Measurements from ENCODE around the gene TTC28.

The TTC28 gene

DNA sequence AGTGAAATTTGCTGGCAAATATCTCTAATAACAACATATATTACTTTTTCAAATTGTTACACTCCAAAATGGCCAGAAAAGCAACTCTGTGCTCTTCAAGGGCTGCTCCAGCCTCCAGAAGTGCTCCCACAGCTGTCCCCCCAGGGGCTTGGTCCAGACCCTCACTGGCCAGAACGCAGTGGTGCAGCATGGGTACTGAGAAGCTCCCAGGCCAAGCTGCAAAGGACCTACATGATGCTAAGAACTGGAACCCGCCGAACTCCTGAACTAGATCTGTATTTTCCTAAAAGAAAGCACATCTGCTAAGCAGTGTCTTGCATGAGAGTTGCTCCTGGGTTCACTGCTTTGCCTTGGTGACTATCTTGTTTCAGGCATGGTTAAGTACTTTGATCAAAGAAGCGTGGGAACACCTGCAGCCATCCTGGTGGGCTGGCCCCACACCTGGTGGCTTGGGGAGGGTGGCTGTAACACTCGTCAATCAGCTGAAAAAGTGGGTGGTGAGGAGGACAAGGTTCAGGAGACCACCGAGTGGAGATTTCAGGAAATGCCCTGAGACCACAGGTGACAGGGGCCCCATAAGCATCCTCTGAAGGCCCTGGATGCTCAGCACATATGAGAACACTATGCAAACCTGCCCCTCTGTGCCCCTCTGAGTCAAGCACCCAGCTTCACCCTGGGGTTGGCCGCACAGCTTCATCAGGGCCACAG lies 687.9 kb downstream of the TTC28 start:
- TF ChIP-seq ZNF274 (IDR thresholded peaks at IDR 0.05; ENCODE audit: low read depth, low read length): no peak

DNA sequence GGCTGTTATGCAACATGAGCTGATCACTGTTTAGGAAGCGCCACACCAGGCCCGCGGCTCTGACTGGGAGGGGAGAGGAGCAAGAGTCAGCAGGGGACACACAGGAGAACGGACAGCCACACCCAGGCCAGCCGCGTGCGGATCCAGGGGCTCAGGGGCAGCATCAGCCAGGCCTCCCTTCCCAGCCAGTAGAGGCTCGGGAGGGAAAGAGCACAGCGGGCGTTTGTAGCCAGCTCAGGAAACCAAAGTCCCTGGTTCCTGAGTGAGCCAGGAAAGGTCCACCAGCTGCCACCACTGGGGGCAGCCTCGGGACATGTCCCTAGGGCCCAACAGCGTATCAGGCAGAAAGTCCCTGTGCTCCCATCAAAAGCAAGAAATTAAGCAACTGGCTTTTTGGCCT lies 688.8 kb downstream of the TTC28 start:
- no peak overlapping the region for H3K4me3 ChIP-seq (ENCODE audit: low read length)
- no peak for TF ChIP-seq ZNF274 (IDR thresholded peaks at IDR 0.05; ENCODE audit: low read depth, low read length)

More for the DNA sequence above, 687.9 kb downstream of the TTC28 start:
- H3K4me3 ChIP-seq (ENCODE audit: low read length): no peak overlapping the region

DNA sequence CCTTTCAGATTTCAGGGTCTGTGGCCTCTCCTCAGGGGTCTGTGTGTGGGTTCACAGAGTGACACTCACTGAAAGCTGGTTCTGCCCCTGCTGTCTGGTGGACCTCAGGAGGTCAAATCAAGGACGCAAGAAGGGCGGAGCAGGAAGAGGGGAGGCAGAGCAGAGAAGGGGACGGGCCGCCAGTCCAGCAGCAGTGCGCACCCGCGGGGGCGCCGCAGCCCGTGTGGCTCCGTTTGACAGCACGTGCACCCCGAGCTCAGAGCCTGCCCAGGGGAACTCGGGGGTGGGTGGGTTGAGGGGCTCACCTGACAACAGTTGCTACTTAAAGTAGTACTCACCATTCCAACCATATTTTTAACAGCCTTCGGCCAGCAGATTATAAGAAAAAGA lies 689.2 kb downstream of the TTC28 start:
- no peak overlapping the region for H3K4me3 ChIP-seq (ENCODE audit: low read length)
- TF ChIP-seq ZNF274 (IDR thresholded peaks at IDR 0.05; ENCODE audit: low read depth, low read length): no peak

DNA sequence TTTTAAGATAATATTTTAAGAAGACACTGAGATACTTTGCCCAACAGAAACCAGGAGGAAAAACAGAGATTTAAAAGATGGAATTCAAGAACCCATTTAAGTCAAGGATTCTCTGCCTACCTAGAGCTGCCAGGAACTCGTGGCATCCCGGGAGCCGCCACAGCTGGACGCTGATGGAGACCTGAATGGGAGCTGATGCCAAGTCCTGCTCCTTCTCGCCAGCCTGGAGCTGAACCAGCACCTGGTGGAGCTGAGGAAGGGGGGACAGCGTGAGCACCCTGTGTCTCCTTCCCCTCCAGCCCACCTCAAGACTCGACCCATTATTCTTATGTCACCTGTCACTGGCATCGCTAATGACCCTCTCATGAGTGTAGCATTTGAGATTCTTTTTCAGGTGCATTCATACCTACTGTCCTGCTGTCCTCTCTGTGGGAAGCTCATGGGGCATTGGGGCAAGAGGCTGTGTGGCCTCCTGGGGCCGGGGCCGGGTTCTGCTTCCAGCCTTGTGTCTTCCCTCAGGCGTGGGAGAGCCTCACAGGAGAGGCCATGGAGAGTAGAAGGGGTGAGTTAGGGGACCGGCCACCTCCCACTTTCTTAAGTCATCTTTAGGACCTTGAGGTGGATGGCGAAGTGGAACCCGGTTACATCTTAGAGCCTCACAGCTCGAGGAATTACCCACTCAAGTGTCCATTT lies 689.7 kb downstream of the TTC28 start:
- no peak for TF ChIP-seq ZNF274 (IDR thresholded peaks at IDR 0.05; ENCODE audit: low read depth, low read length)
- H3K4me3 ChIP-seq (ENCODE audit: low read length): no peak overlapping the region

DNA sequence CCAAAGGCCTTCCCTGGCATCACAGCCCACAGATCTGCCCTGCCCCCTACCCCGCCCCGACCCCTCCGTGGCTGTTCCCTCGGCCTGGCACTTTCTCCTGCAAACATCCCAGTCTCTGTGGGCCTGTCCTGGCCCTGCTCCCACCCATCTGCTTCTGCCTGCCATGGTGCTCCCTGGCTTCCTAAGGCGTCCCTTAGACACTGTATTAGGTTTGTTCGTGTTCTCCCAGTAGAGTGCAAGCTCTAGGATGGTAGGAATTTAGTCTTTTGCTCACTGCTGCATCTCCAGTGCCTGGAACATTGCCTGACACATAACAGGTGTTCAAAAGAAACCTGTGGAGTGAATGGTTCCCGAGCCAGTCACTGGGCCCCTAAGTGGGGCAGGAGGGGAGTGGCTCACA lies 690.9 kb downstream of the TTC28 start:
- TF ChIP-seq ZNF274 (IDR thresholded peaks at IDR 0.05; ENCODE audit: low read depth, low read length): no peak
- H3K4me3 ChIP-seq (ENCODE audit: low read length): no peak overlapping the region

DNA sequence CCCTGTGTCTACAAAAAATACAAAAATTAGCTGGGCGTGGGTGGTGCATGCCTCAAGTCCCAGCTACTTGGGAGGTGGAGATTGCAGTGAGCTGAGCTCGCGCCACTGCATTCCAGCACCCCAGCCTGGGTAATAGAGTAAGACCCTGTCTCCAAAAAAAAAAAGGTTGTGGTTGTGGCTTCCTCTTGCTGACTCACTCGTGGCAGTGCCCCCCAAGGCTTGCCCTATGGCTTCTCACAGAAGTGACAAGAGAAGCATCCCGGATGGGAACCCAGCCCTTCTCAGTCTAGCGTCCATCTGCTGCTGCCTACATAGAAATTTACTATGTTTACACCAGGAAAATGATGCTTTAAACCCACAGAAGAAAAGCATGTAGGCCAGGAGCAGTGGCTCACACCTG lies 692.1 kb downstream of the TTC28 start:
- H3K4me3 ChIP-seq (ENCODE audit: low read length): no peak overlapping the region
- TF ChIP-seq ZNF274 (IDR thresholded peaks at IDR 0.05; ENCODE audit: low read depth, low read length): no peak

DNA sequence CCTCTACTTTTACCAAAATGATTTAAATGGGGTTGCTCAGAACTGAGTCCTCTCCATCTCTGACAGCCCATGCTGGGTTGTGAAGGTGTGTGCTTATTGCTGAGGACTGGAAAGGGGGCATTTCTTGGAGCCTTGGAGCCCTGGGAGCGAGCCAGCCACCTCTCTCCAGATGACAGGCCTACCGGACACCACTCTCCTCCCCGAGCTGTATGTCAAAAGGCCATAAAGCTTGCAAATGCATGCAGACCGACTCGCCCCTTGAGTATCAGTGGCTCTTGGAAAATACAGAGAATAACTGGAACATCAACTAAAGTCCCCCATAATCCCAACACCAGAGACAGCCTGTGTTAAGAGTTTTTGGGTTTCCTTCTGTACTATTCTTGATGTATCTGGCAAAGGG lies 692.7 kb downstream of the TTC28 start:
- no peak for TF ChIP-seq ZNF274 (IDR thresholded peaks at IDR 0.05; ENCODE audit: low read depth, low read length)
- H3K4me3 ChIP-seq (ENCODE audit: low read length): no peak overlapping the region

DNA sequence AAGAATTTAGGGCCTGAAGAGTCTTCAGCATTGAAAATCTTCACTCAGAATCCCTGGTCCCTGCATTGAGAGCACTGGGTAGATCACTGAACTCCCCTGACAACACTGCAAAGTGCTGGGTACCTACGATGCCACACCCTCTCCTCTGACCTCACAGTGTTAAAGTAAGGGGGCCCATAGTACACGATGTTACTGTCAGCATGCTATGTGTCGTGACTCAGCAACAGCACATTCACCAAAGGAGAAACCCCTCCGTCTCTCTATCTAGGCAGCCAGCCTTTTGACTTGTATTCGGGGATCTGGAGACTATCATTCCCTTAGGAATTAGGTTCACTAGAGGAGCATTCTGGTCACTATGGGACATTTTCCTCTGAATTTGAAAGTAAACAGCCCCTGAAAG lies 693.2 kb downstream of the TTC28 start:
- no peak for TF ChIP-seq ZNF274 (IDR thresholded peaks at IDR 0.05; ENCODE audit: low read depth, low read length)
- no peak overlapping the region for H3K4me3 ChIP-seq (ENCODE audit: low read length)

DNA sequence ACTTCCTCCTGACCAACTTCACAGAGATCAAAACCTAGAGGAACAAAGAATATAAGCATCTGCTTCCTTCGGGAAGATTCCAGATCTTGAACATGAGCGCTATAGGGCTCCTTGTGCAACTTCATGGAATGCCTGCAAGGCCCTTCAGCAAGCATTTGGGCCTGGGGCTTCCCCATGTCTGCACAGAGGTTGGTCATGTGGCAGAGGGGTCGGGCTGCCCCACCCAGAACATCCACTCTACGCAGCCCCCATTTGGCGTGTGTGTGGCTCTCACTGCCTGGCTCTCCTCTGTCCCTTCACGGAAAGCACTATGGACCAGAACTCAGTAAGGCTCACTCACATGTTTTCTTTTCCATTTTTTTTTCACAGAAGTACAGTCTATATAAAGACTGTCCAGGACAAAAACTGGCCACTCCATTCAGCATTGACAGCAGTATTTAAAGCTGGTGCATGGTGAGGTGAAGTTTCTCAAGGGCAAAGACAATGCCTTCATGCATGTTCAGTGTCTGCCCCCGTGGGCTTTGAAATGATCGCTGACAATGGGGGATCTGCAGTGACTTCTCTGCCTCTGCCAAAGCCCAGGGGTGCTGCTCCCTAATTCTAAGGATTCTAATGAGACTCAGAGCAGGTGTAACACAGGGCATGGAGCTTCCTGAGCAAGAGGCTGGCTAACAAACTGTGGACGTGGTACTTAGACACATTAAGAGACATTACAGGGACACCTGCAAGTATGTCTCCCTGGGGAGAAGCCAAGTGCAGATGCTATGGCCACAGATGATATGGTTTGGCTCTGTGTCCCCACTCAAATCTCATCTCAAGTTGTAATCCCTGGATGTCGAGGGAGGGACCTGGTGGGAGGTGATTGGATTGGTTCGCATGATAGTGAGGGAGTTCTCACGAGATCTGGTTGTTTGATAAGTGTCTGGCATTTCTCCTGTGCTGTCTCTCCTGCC lies 694.0 kb downstream of the TTC28 start:
- no peak overlapping the region for H3K4me3 ChIP-seq (ENCODE audit: low read length)
- no peak for TF ChIP-seq ZNF274 (IDR thresholded peaks at IDR 0.05; ENCODE audit: low read depth, low read length)

DNA sequence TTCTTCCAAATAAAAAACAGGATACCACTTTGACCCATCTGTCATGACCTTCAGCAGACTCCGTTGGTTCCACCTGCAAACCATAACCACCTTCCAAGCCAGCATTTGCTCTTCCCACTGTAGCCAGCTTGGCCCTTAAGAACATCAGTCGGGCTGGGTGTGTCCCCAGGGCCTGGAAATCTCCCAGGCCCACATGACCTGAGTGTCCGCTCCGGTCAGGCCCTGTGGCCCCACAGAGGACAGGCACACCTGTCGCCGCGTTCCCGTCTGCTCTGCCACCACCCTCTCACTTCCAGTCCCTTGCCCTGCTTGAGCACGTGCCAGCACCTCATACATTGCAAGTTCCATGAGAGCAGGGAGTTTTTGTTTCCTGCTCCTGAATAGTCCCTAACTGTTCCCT lies 694.9 kb downstream of the TTC28 start:
- no peak overlapping the region for H3K4me3 ChIP-seq (ENCODE audit: low read length)
- TF ChIP-seq ZNF274 (IDR thresholded peaks at IDR 0.05; ENCODE audit: low read depth, low read length): no peak

DNA sequence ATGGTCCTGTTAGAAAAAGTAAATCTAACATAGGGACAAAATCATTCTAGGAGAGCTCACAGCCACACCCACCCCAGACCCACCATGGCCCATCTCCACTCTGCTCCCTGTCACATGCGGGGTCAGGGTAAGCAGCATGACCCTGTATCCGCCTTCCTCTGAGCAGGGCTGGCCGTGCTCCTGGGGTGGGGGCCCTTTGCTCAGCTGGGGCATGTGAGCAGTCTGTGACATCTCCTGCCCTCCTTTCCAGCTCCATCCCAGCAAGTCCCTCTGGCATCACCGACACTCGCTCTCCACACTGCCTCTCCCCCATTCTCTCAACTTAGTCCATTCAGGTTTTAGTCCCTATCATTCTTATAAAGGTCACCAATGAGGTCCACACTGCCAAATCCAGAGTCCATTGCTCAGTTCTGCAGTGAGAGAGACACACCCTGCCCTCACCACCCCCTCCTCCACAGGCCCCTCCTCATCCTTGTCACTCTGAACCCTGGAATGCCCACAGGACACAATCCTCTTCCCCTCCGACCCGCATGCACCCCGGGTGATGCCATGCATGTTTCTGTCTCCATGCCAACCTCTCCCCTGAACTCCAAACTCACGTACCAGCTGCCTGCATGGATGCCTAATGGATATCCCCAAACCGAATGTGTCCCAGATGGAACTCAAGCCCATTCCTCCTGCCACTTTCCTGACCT lies 695.5 kb downstream of the TTC28 start:
- H3K4me3 ChIP-seq (ENCODE audit: low read length): no peak overlapping the region
- no peak for TF ChIP-seq ZNF274 (IDR thresholded peaks at IDR 0.05; ENCODE audit: low read depth, low read length)

DNA sequence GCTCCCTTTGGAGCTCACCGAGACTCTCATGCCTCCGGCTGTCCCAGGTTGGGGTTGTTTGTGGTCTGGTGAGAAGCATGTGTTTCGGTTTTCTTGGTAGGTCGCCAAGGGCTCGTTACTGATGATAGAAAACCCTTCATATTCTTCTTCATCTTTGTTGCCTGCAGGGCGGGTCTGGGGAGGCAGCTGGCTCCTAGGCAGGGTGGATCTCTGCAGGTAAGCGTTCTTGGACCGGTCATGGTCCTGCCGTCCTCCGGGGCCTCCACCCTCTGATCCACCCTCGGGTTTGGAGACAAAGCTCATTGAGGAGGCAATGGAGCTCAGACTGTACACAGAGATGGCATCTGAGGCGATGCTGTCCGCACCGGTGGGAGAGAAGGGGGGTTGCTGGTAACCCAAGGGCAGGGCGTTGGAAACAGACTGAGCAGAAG lies 696.3 kb downstream of the TTC28 start:
- no peak for TF ChIP-seq ZNF274 (IDR thresholded peaks at IDR 0.05; ENCODE audit: low read depth, low read length)
- no peak overlapping the region for H3K4me3 ChIP-seq (ENCODE audit: low read length)

DNA sequence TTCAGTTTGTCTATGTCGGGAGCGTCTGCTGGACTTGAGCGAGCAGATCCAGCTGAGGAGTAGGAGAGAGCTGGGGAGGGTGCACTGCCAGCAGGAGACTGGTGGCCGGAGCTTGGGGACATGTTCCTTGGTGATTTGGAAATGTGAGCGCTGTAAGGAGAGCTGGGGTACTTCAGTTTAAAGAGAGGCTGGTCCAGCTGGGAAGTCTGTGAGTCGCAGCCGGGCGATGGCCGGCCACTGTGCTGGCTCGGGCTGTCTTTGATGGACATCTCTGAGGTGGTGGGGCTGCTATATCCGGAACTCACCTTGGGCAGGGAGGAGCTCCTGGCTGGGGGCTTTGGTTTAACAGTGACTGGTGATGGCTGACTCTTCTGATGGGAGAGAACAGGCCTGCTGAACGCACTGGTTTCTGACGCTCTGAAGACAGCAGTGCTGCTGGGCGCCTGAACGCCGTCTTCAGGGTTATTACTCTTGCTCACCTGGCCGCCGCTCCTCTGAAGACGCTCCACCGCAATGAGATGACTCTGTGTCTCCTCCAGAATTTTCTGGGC lies 696.9 kb downstream of the TTC28 start:
- TF ChIP-seq ZNF274 (IDR thresholded peaks at IDR 0.05; ENCODE audit: low read depth, low read length): no peak
- H3K4me3 ChIP-seq (ENCODE audit: low read length): no peak overlapping the region

DNA sequence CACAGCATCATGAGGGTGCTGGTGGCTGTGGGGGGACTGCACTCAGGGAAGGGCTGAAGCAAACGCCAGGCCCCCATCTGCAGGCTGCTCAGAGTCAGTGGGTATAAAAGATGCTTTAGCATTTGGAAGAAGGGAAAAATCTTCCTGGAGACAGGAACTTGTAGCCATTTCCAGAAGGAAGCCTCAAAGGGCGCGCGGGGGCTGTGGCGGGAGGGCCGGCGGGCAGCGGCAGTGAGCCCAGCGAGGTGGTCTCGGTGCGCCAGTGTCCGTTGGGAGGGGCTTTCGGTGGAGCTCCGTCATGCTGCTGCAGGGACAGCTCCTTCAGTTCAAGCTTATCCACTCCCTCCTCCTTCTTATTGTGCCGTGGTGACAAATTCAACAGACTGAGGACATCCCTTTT lies 697.5 kb downstream of the TTC28 start:
- no peak overlapping the region for H3K4me3 ChIP-seq (ENCODE audit: low read length)
- no peak for TF ChIP-seq ZNF274 (IDR thresholded peaks at IDR 0.05; ENCODE audit: low read depth, low read length)
